ENCODE results near the gene TMEM165.

TMEM165 gene

DNA sequence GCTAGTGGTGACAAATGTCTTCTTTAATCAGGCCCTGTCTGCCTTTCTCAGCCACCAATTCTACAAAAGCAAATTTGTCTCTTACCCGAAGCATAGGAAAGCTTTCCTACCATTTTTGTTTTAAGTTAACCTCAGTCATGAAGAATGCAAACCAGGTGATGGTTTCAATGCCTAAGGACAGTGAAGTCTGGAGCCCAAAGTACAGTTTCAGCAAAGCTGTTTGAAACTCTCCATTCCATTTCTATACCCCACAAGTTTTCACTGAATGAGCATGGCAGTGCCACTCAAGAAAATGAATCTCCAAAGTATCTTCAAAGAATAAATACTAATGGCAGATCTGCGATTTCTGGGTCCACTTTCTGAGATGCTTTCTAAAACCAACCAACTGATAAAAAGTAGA, 25.8 kb upstream of the TMEM165 start:
- DNase-seq = no peak

- DNase-seq = no peak
Observed at GRCh38 chr4:55372259-55372658, 23.5 kb upstream of the TMEM165 start.

- no peak for DNase-seq
Observed at GRCh38 chr4:55373461-55373860, 22.3 kb upstream of the TMEM165 start.

GRCh38 chr4:55376698-55377097, 19.1 kb upstream of the TMEM165 start:
- no peak for DNase-seq

- DNase-seq = no peak
Observed at GRCh38 chr4:55378617-55379467, 16.9 kb upstream of the TMEM165 start.

DNA sequence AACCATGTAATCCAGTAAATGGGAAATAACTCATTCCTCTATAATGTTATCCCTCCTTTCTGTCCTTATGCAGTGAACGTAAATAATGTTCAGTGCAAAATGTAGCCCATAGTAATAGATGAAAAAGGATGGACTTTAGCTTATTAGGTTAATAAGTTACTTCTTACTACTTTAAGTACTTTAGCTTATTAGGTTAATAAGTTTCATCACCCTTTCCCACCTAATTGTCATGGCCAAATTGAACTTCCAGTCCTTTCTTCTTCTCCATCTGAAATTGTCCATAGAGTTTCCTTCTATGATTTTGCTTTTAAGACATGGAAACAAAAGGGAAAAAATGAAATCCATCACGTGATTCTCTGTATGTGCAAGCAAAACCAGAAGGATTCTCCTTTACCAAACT, 15.2 kb upstream of the TMEM165 start:
- no peak for DNase-seq

- DNase-seq = no peak
Observed at GRCh38 chr4:55381502-55381901, 14.3 kb upstream of the TMEM165 start.

DNA sequence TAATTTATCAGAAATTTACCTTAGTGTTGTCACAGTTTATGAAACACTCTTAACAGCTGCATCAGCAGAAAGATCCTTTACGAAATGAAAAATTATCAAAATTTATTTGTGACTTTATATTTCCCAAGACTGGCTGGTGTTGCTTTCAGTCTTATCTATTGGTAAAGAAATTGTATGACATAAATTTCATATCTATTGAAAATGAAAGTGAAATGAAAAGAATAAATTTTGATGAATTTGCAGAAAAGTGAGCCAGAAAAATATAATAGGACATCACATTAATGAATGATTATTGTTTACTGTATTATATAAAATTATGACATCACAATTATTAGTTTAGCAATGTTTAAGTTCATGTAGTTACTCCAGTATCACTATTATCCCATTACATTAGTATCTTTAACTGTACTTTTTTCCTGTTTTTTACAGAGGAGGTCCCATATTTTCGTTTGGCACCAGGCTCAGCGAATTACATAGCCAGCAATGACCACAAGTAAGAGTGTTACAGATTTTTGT, 13.2 kb upstream of the TMEM165 start:
- DNase-seq = no peak

DNA sequence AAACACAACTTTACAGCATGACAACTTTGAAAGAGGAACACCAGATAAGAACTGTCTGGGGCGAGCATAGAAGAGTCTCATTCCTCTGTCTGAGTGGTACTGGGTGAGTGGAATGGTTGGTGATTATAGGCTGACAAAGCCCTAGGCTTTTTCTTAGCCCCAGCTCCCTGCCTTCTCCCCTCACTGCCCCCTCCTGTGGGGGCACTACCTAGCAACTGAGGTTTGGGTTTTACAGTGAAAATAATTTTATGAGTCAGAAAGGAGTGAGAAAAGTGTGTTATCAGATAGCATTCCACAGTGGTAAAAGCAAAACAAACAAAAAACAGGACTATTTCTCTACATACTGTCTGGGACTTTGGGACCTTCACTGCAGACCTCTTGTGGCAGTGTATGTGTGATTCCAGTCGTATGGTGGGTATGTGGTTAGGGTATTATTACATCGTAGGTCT, 10.5 kb upstream of the TMEM165 start:
- DNase-seq = no peak

DNA sequence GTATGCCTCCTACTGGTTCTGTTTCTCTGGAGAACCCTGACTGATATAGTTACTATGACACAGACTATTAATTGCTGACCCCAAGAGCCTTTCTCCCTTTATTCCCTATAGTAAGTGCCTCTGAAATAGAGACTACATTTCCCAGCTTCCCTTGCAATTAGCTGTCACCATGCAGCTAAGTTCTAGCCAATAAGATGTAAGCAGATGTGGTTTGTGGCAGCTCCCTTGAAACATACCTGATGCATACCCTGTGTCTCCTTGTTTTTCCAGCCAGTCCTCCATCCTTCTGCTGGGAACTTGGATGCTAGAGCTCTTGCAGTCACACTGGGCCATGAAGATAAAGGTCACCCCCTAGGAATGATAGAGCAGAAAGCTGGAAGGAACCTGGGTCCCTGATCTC, 9.7 kb upstream of the TMEM165 start:
- peak; percentile 30 for DNase-seq

DNA sequence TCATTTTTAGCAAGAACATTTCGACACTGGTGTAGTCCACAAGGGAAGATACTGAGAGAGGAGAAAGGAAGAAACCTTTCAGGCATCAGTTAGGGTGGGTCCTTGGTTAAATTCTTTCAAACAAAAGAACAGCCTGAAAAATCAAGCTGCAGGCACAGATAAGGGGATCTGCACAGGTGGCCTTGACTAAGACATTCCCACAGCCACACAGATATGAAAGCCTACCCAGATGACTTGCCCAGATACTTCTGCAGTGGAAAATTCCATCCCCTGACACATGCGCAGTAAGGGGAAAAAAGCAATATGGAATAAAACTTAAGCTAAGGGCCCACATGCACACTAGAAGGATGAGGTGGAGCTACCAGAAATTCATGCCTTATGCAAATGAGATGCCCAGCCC, 8.9 kb upstream of the TMEM165 start:
- DNase-seq = no peak

- DNase-seq = no peak
Observed at GRCh38 chr4:55393461-55394320, 2.1 kb upstream of the TMEM165 start.

- no peak for DNase-seq
Observed at GRCh38 chr4:55395218-55395528, 584 bp upstream of the TMEM165 start.

- peak; percentile 61 for DNase-seq
Observed at GRCh38 chr4:55396308-55397125, 760 bp downstream of the TMEM165 start.

- peak; percentile 27 for DNase-seq
Observed at GRCh38 chr4:55397126-55397436, 1.3 kb downstream of the TMEM165 start.

- DNase-seq = peak; percentile 35
Observed at GRCh38 chr4:55397520-55398321, 2.0 kb downstream of the TMEM165 start.

DNA sequence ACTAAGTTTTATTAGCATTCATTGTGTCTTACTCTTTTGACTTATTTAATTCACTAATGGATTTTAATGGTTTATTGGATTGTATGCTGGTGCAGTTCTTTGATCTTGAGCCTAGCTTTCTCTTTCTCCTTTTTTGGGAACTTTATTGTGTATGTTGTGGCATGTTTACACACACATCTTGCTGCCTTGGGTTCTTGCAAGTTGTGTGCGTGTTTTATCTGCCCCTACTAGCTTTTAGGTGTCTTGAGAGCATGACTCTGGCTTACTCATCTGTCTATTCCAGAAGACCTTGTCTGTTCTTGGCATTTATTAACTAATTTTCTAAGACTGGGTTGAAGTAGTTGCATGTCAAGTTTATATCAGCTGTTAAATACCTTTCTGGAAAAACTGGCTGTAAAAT, 2.7 kb downstream of the TMEM165 start:
- peak; percentile 66 for DNase-seq

- peak; percentile 4 for DNase-seq
Observed at GRCh38 chr4:55398966-55399365, 3.2 kb downstream of the TMEM165 start.

DNA sequence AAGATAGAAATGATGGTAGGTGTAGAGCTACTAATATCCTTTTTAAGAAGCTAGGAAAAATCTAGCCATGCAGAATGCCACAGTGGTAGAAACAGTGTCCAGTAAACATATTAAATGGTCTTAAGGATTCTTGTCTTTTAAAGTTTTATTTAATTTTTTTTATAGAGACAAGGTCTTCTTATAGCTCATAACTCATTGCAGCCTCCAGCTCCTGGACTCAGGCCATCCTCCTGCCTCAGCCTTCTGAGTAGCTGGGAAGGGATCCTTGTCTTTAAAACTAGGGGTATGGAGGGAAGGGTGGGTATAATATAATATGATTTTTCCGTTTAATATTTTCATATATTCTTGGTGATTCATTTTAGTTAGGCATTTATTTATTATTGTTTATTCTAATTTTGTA, 3.8 kb downstream of the TMEM165 start:
- DNase-seq = no peak

- no peak for DNase-seq
Observed at GRCh38 chr4:55405073-55405472, 9.3 kb downstream of the TMEM165 start.

DNA sequence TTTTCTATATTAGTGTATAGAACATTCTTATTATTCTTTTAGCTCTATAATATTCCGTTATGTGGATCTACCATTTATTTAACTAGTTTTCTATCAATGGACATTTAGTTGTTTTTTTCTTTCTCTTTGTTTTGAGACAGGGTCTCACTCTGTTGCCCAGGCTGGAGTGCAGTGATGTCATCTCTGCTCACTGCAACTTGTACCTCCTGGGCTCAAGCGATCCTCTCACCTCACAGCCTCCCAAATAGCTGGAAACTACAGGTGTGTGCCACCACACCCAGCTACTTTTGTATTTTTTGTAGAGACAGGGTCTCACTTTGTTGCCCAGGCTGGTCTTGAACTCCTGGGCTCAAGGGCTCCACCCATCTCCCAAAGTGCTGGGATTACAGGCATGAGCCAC, 10.8 kb downstream of the TMEM165 start:
- DNase-seq = no peak

DNA sequence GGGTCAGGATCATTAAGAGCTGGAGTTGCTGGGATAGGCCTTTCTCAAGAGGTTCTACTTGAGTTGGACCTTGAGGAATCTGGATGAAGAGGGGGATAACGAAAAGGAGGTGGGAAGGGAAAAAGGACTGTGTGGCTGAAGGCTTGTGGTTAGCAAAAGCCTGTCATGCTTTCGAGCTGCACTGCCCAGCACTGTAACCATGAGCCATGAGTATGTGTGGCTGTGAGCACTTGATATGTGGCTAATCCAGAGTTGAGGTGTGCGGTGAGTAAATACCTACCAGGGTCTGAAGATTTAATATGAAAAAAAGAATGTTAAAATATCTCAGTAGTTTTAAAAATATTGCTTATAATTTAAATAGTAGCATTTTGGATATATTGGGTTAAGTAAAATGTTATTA, 11.4 kb downstream of the TMEM165 start:
- DNase-seq = no peak

All from kidney glomerular epithelial cell (primary cell).